NCI-H1105 treated with DMSO at 0.1 percent for 48 hours (cell line): Measurements from ENCODE around the gene DNAJC6.
"Not testable (repeated sequence)": the region's sequence is repeated elsewhere in the genome, so short reads cannot be mapped to it uniquely, and the experiment has no call there.

Experiments used
- DNase-seq: peaks from one replicate; lab custom pipeline; 2025; lab: John Stamatoyannopoulos, UW

Gene DNAJC6

DNA sequence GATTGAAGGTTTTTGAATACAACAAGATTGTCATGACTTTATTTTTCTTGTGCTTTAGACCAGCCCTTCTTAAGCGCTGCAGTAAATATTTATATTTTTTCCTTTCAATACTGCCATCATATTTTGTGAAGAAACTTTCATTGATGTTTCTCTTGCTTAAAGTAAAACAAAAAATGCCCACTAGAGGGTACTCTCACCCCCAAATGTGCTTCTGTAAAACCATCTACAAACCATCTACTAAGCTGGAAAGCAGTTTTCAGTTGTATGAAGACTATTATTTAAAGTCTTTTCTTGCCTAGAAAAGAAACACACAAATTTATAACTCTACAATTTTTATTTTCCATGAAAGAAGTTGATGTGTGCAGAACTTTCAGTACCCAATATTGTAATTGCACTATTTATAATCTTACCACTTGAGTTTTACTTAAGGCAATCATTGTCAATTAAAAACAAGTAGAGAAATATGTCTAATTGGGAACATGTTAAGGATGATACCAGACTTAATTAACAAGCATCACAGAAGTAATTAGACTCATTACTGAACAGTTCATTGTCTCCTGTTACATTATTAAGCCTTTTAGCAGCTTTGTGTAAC is 121.9 kb downstream of the DNAJC6 start:
- peak; percentile 53 for DNase-seq

DNA sequence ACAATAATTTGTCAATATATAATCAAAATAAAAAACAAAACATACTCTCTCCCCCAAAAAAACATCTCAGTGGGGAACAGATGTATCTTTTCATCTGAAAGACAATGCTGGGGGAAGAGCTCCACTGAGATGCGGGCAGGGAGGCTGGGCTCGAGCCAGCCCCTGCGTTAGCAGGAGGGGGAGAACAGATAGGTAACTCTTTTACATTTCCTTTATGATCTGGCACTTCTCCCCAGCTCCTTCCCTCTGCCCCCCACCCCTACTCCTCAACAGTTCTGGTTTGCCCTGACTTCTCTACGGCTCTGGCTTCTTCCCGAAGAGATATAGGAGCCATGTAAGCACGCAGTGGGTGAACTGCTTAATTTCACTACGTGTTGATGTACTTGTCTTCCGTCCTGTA is 123.6 kb downstream of the DNAJC6 start:
- DNase-seq, result no peak

DNA sequence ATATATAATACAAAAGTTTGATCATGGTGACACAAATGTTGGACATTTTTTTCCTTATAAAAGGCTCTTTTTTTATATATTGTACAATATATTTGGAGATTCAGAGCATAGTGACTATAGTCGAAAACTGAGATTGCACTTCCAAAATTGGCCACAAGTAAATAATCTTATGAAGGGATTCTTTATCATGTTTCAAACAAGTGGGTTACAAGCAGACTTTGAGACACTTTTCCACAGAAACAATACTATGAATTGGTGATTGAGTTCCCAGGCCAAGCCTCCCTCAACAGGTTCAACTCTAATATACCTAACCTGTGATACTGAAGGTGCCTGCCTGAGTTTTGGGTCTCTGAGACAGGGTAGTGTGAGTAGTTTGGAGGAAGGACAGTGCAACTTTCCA is 124.9 kb downstream of the DNAJC6 start:
- no peak for DNase-seq

DNA sequence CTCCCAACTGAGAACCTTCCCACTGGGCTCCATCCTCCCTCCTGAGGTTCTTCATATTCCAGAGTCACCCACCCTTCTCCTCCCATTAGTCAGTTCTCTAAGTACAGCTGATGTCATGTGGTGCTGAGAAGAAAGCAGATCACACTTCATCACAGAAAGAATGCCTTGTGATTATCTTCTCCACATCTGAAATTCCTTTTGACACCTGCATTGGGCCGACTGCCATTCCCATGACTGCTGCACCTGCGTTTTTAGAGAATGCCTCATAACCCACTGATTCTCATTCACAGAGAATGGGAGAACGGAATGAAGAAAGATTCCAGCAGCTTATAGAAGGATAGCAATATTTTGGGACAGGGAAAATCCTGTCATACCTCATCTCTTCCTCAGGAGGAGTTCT is 125.4 kb downstream of the DNAJC6 start:
- DNase-seq, result no peak

DNA sequence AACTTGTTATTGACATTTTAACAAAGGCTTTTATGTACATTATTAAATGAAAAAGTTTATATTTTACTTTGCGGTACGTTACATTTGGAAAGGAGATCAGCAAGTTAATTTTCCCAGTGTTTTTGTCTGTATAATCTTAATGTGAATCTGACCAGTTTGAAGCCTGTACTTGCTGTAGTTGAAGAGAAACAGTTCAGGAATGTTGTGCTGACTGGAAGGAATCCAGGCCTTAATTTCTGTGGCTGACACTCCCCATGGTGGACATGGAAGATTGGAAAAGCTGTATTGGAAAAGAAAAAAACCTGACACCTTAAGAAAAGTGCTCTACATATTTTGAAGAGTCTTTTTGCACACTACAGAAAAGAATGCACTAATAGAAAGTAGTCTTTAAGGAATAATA is 126.6 kb downstream of the DNAJC6 start:
- no peak for DNase-seq

DNA sequence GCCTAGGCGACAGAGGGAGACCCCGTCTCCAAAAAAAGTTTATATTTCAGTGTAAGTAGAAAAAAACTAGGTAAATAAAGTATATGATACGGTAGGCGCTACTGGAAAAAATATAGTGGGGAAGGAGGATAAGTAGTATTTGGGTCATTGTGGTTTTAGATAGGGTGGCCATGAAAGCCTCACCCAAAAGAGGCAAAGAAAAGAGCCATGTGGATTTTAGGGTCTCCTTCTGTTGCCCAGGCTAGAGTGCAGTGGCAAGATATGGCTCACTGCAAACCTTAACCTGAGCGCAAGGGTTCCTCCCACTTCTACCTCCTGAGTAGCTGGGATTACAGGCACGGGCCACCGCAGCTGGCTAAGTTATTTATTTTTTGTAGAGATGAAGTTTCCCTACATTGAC is 128.3 kb downstream of the DNAJC6 start:
- no peak for DNase-seq

DNA sequence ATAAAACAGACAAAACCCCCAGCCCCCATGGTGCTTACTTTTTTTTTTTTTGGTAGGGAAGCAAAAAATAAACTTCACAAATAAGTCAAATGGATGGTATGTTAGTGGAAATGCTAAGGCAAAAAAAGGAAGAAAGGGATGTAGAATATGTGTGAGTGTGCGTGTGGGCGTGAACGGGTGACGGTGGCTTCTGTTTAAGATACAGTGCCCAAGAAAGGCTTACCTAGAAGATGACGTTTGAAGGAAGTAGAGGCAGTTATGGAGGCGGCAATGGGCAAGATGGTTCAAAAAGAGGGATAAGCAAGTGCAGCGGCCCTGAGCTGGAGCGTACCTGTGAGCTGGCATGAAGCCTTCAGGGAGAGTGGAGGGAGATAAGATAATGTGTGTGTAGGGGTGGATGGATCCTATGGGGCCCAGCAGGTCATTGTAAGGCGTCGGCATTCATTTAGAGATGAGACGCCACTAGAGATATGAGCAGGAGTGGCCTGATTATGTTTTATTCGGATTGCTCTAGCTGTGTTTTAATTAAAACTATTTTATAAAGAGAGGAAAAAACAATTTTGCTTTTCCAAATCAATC is 131.1 kb downstream of the DNAJC6 start:
- no peak for DNase-seq

DNA sequence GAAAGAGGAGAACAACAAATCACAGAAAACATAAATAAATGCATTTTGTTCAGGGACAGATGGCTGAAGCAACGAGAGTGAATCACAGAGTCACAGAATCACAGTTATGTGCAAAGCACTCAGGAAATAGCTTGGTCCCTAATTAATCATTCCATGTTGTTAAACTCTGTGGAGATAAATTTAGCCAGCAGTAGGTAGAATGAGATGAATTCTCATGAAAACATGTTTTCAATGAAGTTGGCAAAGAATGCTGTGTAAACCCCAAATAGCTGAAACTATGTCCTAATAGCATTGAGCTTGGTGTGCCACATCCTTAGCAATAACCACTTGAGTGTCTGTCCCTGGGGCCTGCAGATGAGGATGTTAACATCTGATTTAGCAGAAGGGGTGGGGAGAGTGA is 131.6 kb downstream of the DNAJC6 start:
- no peak for DNase-seq

DNA sequence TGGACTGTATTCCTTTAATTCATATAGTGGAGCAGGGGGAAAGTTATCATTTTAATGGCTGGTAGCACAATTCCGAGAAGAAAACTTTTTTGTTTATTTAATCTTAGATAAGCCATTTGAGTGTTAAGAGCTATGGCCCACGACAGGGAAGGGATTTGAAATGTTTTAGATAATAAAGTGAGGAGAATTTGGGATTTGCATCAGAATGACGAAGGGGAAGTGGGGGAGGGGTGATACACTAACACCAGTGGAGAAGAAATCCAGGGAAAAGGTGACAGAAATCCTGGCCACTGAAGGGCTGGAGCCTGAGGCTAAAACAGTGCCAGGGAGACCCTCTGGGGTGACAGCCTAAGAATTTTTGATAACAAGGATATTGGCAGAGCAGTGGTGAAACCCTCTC is 132.1 kb downstream of the DNAJC6 start:
- no peak for DNase-seq

DNA sequence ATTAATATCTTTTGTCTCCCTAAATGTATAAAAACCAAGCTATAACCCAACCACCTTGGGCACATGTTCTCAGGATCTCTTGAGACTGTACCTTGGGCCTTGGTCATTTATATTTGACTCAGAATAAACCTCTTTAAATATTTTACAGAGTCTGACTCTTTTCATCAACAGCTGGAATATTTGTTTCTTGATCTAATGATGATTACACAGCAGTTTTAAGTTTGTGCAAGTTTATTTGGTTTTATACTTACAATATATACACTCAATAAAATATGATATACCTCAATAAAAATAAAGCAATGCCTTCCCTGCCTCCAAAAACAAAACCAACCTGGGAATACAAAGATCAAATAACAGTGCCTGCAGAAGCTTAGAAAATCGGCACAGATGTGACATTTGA is 133.1 kb downstream of the DNAJC6 start:
- DNase-seq, result no peak

DNA sequence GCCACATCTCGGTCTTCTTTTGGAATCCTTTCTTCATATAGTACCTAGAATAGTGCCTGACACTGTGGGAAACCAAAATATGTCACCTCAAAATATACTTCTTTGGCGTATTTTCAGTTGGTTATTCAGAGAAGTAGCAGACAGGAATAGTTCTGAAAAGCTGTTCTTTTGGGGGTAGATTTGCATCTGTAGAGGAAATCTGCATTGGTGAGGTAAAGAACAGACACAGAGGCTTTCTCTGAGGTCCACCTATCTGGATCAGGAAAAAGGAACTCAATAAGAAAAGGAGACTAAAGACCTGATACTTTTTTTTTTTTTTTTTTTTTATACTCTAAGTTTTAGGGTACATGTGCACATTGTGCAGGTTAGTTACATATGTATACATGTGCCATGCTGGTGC is 134.3 kb downstream of the DNAJC6 start:
- no peak for DNase-seq

DNA sequence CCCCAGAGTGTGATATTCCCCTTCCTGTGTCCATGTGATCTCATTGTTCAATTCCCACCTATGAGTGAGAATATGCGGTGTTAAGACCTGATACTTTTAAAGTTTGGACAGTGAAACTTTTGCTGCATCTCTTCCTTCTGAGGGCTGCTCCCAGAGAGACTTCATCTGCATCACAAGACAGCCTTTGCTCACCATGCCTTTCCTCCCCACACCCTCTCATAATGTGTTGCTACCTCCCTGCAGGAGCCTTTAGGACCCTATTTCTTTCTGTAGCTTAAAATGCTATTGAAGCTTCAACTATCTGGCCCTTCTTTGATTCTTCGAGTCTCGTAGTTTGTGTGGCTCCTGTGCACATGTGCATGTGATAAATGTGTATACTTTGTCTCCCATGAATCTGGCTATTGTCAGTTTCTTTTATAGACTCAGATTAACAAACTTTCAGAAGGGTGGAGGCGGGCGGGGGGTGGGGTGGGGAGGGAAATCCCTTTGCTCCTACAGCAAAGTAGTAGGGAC is 134.8 kb downstream of the DNAJC6 start:
- no peak for DNase-seq

DNA sequence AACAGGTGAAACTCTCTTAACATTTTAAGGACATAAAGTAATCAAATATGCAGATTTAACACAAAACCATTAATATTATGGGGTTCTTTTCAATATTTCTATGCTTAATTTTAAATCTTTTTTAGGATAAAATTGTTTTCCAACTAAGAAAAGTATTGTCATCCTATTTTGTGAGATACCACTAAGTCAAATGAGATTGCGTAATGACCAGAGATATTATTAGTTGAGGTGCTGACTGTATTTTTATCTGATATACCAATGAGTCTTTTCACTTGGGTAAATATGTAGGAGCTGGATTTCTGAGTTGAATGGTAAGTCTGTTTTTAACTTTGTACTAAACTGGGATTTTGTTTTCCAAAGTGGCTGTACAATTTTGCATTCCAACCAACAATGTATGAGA is 136.5 kb downstream of the DNAJC6 start:
- no peak for DNase-seq

DNA sequence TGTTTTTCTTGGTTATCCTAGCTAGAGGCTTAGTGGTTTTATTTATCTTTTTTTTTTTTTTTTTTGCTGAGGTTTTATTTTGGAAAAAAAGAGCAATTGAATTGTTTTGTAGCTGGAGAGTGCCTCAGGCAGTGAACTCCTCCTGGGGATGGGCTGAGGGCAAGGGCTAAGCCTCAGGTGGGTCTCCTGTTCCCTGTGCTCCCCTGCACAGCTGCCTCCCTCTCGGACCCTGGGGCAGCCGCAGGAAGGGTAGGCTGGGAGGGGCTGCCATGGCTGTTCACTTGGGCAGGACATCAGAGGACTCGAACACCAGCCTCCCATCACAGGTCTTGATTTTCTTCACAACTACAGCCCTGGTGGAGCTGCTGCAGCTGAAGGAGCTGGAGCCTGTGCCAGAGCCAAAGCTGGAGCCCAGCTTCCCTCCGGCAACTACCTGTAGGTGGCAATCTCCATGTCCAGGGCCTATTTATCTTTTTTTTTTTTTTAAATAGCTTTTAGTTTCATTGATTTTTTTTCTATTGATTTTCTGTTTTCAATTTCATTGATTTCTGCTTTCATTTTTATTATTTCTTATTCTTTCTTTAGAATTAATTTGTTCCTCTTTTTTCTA is 140.0 kb downstream of the DNAJC6 start:
- no peak for DNase-seq

DNA sequence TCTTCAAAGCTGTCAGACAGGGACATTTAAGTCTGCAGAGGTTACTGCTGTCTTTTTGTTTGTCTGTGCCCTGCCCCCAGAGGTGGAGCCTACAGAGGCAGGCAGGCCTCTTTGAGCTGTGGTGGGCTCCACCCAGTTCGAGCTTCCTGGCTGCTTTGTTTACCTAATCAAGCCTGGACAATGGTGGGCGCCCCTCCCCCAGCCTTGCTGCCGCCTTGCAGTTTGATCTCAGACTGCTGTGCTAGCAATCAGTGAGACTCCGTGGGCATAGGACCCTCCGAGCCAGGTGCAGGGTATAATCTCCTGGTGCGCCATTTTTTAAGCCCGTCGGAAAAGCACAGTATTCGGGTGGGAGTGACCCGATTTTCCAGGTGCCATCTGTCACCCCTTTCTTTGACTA is 146.3 kb downstream of the DNAJC6 start:
- DNase-seq, result not testable (repeated sequence)

DNA sequence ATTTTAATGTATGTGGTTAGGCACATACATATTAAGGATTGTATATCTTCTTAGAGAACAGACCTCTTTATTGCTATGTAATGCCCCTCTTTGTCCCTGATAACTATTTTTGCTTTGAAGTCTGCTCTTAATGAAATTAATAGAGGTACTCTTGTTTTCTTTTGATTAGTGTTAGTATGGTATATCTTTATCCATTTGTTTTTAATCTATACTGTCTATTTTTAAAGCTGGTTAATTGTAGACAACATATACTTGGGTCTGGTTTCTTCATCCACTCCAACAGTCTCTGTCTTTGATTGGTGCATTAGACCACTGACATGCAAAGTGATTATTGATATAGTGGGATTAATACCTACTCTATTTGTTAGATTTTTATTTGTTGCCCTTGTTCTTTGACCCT is 147.1 kb downstream of the DNAJC6 start:
- no peak for DNase-seq

DNA sequence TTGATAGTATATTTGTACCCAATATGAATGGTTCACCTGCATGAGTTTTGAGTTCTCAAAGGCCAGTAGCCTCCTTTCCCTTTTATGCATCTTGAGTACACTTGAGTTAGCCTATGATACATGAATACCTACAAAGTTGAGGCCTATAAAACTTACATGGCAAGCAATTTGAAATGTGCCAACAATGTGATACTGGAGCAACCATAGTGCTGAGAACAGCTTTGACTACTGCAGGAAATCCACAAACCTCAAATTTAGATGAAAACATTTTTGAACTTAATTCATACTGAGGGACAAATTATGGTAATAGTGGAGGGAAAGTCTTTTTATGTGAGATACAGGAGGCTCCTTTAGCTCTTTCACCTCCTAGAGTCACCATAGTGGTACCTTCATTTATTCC is 148.5 kb downstream of the DNAJC6 start:
- no peak for DNase-seq

DNA sequence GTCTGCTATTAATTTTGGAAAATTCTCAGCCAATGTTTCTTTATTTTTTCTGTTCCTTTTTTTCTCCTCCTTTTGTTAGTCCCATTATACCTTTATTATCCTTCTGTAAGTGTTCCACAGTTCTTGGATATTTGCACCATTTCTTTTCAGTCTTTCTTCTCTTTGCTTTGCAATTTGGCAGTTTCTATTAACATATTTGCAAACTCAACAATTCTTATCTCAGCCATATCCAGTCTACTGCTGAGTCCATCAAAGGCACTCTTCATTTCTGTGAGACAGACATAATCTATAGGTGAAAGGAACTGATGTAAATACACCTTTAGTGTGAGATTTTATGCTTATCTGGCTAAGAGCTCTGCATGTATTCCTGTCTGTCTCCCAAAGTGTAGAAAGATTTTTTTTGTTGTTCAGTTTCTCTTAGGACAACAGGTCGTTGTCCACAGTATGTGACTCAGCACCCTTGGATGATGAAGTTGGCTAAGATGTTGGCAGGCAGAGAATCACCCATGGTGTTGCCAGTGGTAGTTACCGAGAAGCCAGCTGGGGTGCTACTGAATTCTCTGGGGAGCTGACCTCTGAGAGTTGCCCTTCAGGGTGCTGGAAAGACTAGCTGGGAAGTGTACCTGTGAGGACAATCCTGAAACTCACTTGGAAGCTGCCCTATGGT is 149.5 kb downstream of the DNAJC6 start:
- no peak for DNase-seq

DNA sequence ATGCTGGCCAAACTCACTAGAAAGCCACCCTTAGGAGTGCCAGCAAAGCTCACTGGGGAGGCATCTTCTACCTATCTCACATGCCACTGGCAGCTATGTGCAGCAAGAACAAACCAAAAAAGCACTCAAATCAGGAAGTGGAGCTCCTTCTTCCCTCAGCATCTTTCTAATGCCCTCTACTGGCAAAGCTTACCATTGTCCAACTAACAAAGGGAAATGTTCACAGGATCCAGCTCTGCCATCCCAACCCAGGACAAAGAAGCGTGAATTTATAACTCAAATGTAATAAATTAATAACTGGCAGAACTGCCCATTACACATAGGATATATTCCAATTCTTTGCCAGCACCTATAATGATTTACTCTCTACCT is 150.0 kb downstream of the DNAJC6 start:
- DNase-seq, result no peak
